Measurements from ENCODE around the gene ARL6IP4. TPM values are rescaled to one million over a fixed set of nuclear protein-coding genes. Genes with fewer than 3 reads are reported as not detected.
"Not testable (repeated sequence)": the region's sequence is repeated elsewhere in the genome, so short reads cannot be mapped to it uniquely, and the experiment has no call there.

ARL6IP4 gene
- 24.9 TPM for total RNA-seq

- DNase-seq (ENCODE audit: low spot score in 2 of 2) (peak; percentile 93 to 94), FAIRE-seq (no peak)
Measured at GRCh38 chr12:122980183-122981035, at the start of gene ARL6IP4. Gene ARL6IP4, plus strand, starts transcription at chr12:122980681. Its CDS starts 459 bp downstream, at chr12:122981140.

DNA sequence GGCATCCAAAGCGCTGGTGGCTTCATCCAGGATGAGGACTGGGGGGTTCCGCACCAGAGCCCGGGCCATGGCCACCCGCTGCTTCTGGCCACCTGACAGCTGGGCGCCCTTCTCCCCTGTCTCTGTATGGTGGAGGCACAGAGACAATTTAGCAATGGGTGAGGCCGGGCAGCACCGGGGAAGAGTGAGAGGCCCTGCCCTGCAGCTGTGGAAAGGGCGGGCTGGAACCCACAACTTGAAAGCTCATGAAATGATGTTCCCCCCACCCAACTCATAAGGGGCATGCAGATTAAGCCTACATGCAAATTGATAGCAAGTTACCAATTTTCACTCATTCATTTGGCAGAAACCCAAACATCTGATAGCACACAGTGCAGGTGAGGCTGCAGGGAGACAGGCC is 48.3 kb upstream of the ARL6IP4 start:
- DNase-seq (ENCODE audit: low spot score in 2 of 2) (no peak), FAIRE-seq (no peak)

GRCh38 chr12:122934722-122935121 is 45.8 kb upstream of the ARL6IP4 start:
- FAIRE-seq (no peak), DNase-seq (ENCODE audit: low spot score in 2 of 2) (no peak)

DNA sequence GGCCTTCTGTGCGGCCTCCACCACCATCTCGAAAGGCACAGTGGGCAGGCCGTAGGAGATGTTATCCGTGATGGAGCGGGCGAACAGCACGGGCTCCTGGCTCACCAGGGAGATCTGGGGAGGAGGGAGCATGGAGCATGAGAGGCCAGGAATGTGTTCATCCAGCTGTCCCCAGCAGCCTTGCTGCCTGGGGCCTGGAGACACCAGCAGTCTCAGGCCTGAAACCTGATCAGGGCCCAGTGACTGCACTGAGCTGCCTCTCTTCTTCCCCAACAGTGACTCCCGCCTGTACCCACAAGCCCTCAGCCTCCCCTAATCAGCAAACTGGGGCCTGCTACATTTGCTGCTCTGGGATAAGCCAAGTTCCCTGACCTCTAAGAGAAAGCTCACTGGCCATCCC is 45.2 kb upstream of the ARL6IP4 start:
- no peak for FAIRE-seq
- no peak for DNase-seq (ENCODE audit: low spot score in 2 of 2)

GRCh38 chr12:122937622-122938091 is 42.8 kb upstream of the ARL6IP4 start:
- FAIRE-seq (no peak), DNase-seq (ENCODE audit: low spot score in 2 of 2) (no peak)

GRCh38 chr12:122939125-122939524 is 41.4 kb upstream of the ARL6IP4 start:
- FAIRE-seq (no peak), DNase-seq (ENCODE audit: low spot score in 2 of 2) (no peak)

GRCh38 chr12:122941351-122941750 is 39.1 kb upstream of the ARL6IP4 start:
- not testable (repeated sequence) for DNase-seq (ENCODE audit: low spot score in 2 of 2); FAIRE-seq

DNA sequence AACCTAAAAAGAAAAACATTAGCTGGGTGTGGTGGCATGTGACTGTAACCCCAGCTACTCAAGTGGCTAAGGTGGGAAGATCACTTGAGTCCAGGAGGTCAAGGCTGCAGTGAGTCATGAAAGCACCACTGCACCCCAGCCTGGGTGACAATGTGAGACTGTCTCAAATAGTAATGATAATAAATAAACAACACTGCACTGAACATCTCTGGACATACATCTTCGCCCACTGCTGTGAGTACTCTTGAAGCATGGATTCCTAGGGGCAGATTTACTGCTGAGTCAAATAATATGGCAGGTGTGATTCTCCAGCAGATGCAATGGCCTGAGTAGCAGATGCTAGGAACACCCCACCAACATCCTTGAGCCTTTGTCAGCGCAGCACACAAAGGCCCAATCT is 37.8 kb upstream of the ARL6IP4 start:
- no peak for FAIRE-seq

DNA sequence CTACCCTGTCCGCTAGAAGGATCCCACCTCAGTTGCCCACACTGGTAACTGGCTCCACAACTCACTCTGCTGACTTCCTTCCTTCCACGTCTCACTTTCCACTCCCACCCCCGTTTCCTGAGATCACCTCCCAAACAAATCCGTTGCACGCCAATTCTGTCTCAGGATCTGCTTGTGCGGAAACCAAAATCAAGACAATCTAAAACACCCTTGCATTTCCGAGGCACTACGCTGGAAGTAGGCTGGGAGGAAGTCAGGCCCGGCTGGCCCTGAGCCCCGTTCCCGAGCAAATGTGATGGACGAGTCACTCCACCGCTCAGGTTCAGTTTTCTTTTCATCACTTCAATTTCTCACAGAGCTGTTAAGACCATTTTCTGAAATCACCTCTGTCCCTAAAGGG is 37.3 kb upstream of the ARL6IP4 start:
- DNase-seq (ENCODE audit: low spot score in 2 of 2) (no peak), FAIRE-seq (no peak)

More for the DNA sequence above, 37.8 kb upstream of the ARL6IP4 start:
- no peak for DNase-seq (ENCODE audit: low spot score in 2 of 2)

DNA sequence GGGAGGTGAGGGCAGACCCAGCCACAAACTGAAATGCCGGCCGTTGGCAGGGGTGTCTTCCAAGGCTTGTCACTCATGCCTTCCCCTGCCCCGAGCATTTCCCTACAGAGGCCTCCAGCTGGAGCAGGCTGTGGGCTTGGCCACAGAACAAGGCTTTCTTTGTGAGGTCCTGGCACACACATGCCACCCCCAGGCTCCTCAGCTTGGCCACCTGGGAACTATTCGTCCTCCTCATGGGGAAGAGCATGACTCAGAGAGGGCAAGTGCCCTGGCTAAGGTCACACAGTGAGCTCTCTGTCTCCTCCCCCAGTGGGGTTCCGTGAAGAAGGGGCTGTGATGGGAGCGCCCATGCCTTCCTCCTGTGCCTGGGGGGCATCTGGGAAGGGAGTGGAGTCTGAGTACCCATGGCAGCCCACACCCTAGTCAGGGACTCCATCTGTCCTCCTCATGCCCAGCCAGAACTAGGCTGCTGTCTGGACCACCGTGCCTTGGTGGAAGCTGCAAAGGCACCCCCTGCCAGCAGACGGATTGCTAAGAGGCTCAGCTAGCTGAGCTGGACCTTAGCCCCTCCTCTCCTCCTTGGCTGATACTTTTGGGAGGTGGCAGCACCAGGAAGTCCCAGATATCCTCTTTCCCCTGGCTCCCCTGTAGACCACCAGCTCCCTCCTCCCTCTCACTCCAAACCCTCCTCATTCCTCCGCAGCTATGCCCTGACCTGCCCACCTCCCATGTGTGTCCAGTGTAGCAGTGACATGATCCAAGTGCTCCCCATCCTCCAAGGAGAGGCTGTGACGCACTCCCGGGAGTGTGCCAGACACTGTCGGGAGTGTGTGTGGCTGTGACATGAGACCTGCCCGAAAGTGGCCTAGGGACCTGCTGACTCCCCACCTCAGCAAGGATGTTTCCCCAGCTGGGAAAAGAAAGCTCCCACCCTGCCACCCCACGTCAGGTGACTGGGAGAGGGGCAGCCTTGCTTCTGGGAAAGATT is 35.6 kb upstream of the ARL6IP4 start:
- peak; percentile 64 to 66 for DNase-seq (ENCODE audit: low spot score in 2 of 2)
- no peak for FAIRE-seq

- peak in 1 of 2 donors; percentile 65 for DNase-seq (ENCODE audit: low spot score in 2 of 2)
Measured at GRCh38 chr12:122946690-122947341, 33.7 kb upstream of the ARL6IP4 start.

GRCh38 chr12:122947352-122947792 is 33.1 kb upstream of the ARL6IP4 start:
- DNase-seq (ENCODE audit: low spot score in 2 of 2) (no peak), FAIRE-seq (no peak)

More at GRCh38 chr12:122946690-122947341, 33.7 kb upstream of the ARL6IP4 start:
- FAIRE-seq = no peak

DNA sequence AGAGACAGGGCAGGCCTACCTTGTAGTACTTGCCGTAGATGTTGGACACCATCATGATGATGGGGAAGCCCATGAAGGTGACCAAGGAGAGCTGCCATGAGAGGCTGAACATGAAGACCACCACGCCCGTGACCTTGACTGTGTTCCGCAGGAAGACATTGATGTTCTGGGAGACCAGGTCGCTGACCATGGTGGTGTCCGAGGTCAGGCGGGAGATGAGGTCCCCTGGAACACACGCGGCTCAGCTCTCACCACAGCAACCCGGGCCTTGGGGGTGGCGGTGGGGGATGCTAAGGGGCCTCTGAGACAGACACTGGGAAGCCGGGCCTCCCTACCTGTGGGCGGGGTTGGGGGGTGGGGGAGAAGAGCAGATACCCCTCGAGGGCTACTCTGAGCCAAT is 31.9 kb upstream of the ARL6IP4 start:
- FAIRE-seq (no peak), DNase-seq (ENCODE audit: low spot score in 2 of 2) (no peak)

DNA sequence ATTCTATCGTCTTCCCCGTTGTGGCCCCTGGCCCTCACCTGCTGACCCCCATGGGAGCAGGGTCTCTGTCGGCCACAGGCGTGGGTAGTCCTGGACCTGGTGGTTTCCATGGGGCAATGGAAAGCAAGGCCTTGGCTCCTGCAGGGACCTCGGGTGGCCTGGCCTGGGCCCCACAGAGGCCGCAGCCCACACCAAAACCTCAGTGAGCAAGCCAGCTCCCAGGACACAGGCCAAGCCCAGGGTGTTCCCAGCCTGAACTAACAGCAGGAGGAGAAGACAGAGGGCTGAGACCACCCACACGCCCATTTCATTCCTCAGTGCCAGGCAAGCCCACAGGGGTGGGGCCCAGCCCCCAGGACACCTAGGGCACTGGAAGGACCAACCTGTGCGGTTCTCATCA is 31.1 kb upstream of the ARL6IP4 start:
- no peak for FAIRE-seq
- DNase-seq (ENCODE audit: low spot score in 2 of 2) = no peak

- DNase-seq (ENCODE audit: low spot score in 2 of 2) (no peak), FAIRE-seq (no peak)
Measured at GRCh38 chr12:122949816-122950675, 30.4 kb upstream of the ARL6IP4 start.

DNA sequence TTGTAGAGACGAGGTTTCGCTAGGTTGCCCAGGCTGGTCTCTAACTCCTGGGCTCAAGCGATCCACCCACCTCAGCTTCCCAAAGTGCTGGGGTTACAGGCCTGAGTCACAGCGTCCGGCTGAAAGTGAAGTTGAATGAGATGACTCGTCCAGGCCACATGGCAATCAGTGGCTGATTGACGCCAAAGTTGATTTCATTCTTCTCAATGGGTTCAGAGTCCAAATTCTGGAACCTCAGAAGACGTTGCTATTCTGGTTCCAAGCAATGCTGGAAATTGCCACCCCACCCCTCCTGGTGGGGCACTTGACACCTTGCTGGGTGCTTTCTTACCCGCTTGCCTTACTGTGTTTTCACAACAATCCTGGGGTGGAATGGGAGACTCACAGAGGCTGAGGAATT is 29.1 kb upstream of the ARL6IP4 start:
- no peak for FAIRE-seq
- no peak for DNase-seq (ENCODE audit: low spot score in 2 of 2)

DNA sequence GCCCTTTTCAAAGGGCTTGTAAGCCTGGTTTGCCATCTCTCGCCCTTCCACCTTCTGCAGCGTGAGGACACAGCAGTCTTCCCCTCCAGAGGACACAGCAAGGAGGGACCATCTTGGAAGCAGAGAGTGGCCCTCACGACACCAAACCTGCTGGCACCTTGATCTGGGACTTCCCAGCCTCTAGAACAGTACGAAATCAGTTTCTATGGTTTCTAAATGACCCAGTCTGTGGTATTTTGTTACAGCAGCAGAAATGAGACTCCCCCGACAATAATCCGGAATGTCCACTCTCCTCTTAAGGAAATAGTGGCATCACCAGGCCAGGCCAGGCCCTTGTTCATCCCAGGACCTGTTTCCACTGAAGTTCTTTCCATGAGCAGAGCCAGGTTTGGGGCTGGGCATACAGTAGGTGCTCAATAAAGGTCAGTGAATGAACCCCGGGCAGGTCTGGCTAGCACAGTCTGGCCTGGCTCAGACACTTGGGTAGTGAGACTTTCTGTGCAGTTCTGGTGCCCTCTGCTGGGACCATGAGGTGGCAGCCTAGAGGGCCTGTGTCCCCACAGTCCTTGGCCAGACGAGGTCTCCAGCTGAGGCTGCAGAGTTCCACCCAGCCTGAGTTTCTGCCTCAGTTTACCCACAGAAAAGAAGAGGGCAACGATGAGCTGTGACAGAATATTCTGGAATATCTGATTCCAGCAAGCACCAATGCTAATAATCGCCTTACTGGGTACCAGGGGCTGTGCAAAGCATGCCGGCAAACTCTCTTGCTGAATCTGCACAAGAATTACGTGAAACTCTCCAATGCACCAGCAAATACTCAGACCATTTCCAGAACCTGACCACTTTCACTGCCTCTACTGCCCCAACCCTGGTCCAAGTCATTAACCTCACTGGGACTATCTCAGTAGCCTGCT is 28.2 kb upstream of the ARL6IP4 start:
- DNase-seq (ENCODE audit: low spot score in 2 of 2) (peak; percentile 83 to 84), FAIRE-seq (no peak)

GRCh38 chr12:122955156-122955555 is 25.3 kb upstream of the ARL6IP4 start:
- DNase-seq (ENCODE audit: low spot score in 2 of 2) (no peak), FAIRE-seq (no peak)
